Fibroblast of lung (primary cell): ENCODE results near the gene ACOXL.

Source experiments
- EZH2 ChIP-seq: IDR thresholded peaks from 2 replicates; pipeline ENCODE4 v1.5.1; 2012; ENCODE audit warnings: low read length, control low read depth, mild to moderate bottlenecking; ENCODE audit errors: missing control alignments
- TF ChIP-seq, protein P1 (sequence below), 2 donors: IDR thresholded peaks in 1 of 2; conservative IDR thresholded peaks in 1 of 2; 1 replicate in 1 of 2; 2 replicates in 1 of 2; pipeline ENCODE4 v1.5.1; 2011 to 2012; ENCODE audit warnings: low read length in 2 of 2, control low read depth in 1 of 2, inconsistent platforms in 1 of 2, low read depth in 1 of 2, mild to moderate bottlenecking in 1 of 2

DNA sequence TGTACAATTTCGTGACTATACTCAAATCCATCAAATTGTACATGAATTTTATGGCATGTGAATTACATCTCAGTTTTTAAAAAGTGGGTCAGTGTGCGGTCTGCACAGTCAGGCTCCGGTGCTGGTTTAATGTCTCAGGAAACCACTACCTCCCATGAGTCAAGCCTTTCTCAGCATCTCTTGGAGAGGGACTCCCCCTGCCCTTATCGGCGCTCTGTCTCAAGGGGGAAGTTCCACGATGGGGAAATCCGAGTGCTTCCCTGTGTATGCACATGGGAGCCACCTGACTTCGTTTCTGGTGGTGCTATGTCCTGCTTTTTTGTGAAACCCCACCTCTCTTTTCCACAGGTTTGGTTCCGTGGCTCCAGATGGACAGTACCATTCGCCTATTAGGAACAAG is 72.5 kb downstream of the ACOXL start:
- TF ChIP-seq, protein P1, sequence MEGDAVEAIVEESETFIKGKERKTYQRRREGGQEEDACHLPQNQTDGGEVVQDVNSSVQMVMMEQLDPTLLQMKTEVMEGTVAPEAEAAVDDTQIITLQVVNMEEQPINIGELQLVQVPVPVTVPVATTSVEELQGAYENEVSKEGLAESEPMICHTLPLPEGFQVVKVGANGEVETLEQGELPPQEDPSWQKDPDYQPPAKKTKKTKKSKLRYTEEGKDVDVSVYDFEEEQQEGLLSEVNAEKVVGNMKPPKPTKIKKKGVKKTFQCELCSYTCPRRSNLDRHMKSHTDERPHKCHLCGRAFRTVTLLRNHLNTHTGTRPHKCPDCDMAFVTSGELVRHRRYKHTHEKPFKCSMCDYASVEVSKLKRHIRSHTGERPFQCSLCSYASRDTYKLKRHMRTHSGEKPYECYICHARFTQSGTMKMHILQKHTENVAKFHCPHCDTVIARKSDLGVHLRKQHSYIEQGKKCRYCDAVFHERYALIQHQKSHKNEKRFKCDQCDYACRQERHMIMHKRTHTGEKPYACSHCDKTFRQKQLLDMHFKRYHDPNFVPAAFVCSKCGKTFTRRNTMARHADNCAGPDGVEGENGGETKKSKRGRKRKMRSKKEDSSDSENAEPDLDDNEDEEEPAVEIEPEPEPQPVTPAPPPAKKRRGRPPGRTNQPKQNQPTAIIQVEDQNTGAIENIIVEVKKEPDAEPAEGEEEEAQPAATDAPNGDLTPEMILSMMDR (conservative IDR thresholded peaks at IDR 0.05 in 1 of 2, IDR thresholded peaks at IDR 0.05 in 1 of 2; ENCODE audit: low read depth in 1 of 2, low read length in 2 of 2) = no peak
- no peak for TF ChIP-seq EZH2
